ENCODE data around the gene CARHSP1. TPM values are rescaled to one million over a fixed set of nuclear protein-coding genes. Genes with fewer than 3 reads are reported as not detected.

Gene CARHSP1
- total RNA-seq, 1 experiment from 2014 or later = 79.7 TPM

GRCh38 chr16:8865145-8865882, 3.5 kb downstream of the CARHSP1 start:
- H3K4me1 ChIP-seq (ENCODE audit: control insufficient read depth in 1 of 2, insufficient read depth in 2 of 2, low read length in 2 of 2) = peaks cover 51 to 67% of the 10 kb centered on the region in 2 experiments
- ATAC-seq (no peak), DNase-seq (ENCODE audit: low read depth, low spot score) (no peak)
- H4K20me1 ChIP-seq (ENCODE audit: insufficient read depth) = no peaks in the 10 kb centered on the region; the same call in 1 of the 2 replicates
- TSS peak; percentile 11 for BruUV-seq (replicated peaks)
- intact Hi-C loops (cut with micrococcal nuclease) = no loop called here
- no peak overlapping the region; the same call in 1 of the 2 replicates for H3K4me2 ChIP-seq (ENCODE audit: low read length)
- ChIA-PET RAD21 (ENCODE audit: low non-redundant PET in 1 of 2, low total read pairs in 2 of 2, uncharacterized antibody in 2 of 2, unreplicated experiment in 2 of 2) (no interaction called here), CTCF (interaction anchor here (0.8 to 1.1 kb wide), 2 partner anchors 15 to 274 kb away, joined by 3 read pairs; no protein-coding TSS in a partner anchor), POLR2A (interaction anchor here (0.7 kb wide), 1 partner anchor 9 kb away, joined by 3 read pairs; no protein-coding TSS in a partner anchor)
- peak overlapping the region; percentile 45; the same call in 1 of the 2 replicates for H3K27ac ChIP-seq (ENCODE audit: low read depth, low read length)
- no peak overlapping the region for H2AFZ ChIP-seq (ENCODE audit: low read depth, low read length, poor library complexity, severe bottlenecking)
- H3K9me3 ChIP-seq (ENCODE audit: control insufficient read depth in 1 of 2, insufficient read depth in 1 of 2, low read depth in 1 of 2, low read length in 2 of 2) = no peaks in the 10 kb centered on the region
- H3K4me3 ChIP-seq (replicated peaks in 1 of 2; ENCODE audit: low read depth in 1 of 2, low read length in 2 of 2) = no peak overlapping the region
- no peaks in the 10 kb centered on the region for H3K27me3 ChIP-seq (ENCODE audit: insufficient read depth, low read length)
- peaks cover 74% of the 10 kb centered on the region for H3K79me2 ChIP-seq (ENCODE audit: insufficient read depth, low read length)
- H3K9me2 ChIP-seq (ENCODE audit: insufficient read depth) = no peaks in the 10 kb centered on the region
- H3K9ac ChIP-seq (ENCODE audit: low read length) = no peak overlapping the region
- no peaks in the 10 kb centered on the region for H3K36me3 ChIP-seq (ENCODE audit: control insufficient read depth in 1 of 2, insufficient read depth in 2 of 2, low read length in 2 of 2)
- TF ChIP-seq EZH2phosphoT487 (IDR thresholded peaks at IDR 0.05; ENCODE audit: borderline replicate concordance) = no peak
- TF ChIP-seq CBX3 (IDR thresholded peaks at IDR 0.05; ENCODE audit: low read depth) = no peak
- TF ChIP-seq MAX (IDR thresholded peaks at IDR 0.05) = no peak
- TF ChIP-seq SRF (IDR thresholded peaks at IDR 0.05; ENCODE audit: low read depth) = no peak
- no peak for TF ChIP-seq YY1 (IDR thresholded peaks at IDR 0.05; ENCODE audit: extremely low read depth, insufficient replicate concordance, low read depth, low read length)
- TF ChIP-seq ELF1 (IDR thresholded peaks at IDR 0.05; ENCODE audit: borderline replicate concordance, low read depth) = no peak
- no peak for TF ChIP-seq JUND (IDR thresholded peaks at IDR 0.05)

- ATAC-seq = no peak
- DNase-seq (ENCODE audit: low read depth, low spot score) = no peak
- peak overlapping the region; percentile 45 for H3K27ac ChIP-seq (ENCODE audit: low read depth, low read length)
- ChIA-PET POLR2A (interaction anchor here (0.7 to 1.2 kb wide), 2 partner anchors 9 to 227 kb away, joined by 3 read pairs; partner anchors contain the start of gene HAPSTR1), RAD21 (ENCODE audit: low non-redundant PET in 1 of 2, low total read pairs in 2 of 2, uncharacterized antibody in 2 of 2, unreplicated experiment in 2 of 2) (no interaction called here), CTCF (interaction anchor here (0.8 to 1.2 kb wide), 3 partner anchors 16 to 274 kb away, joined by 3 to 6 read pairs (median 3); no protein-coding TSS in a partner anchor)
- H2AFZ ChIP-seq (ENCODE audit: low read depth, low read length, poor library complexity, severe bottlenecking) = no peak overlapping the region
- no peaks in the 10 kb centered on the region for H3K36me3 ChIP-seq (ENCODE audit: control insufficient read depth in 1 of 2, insufficient read depth in 2 of 2, low read length in 2 of 2)
- H3K27me3 ChIP-seq (ENCODE audit: insufficient read depth, low read length) = no peaks in the 10 kb centered on the region
- no peak overlapping the region for H3K4me3 ChIP-seq (replicated peaks in 1 of 2; ENCODE audit: low read depth in 1 of 2, low read length in 2 of 2)
- no TSS peak for BruUV-seq (replicated peaks)
- no peaks in the 10 kb centered on the region for H3K9me2 ChIP-seq (ENCODE audit: insufficient read depth)
- H3K4me1 ChIP-seq (ENCODE audit: control insufficient read depth in 1 of 2, insufficient read depth in 2 of 2, low read length in 2 of 2) = peaks cover 44 to 59% of the 10 kb centered on the region in 2 experiments
- no peak overlapping the region for H3K9ac ChIP-seq (ENCODE audit: low read length)
- H3K79me2 ChIP-seq (ENCODE audit: insufficient read depth, low read length) = peaks cover 81% of the 10 kb centered on the region
- H3K4me2 ChIP-seq (ENCODE audit: low read length) = peak overlapping the region; percentile 54
- H3K9me3 ChIP-seq (ENCODE audit: control insufficient read depth in 1 of 2, insufficient read depth in 1 of 2, low read depth in 1 of 2, low read length in 2 of 2) = no peaks in the 10 kb centered on the region
- H4K20me1 ChIP-seq (ENCODE audit: insufficient read depth) = no peaks in the 10 kb centered on the region; the same call in 1 of the 2 replicates
- intact Hi-C loops (cut with micrococcal nuclease) = no loop called here
- TF ChIP-seq FOSL1 (IDR thresholded peaks at IDR 0.05; ENCODE audit: low read depth) (no peak), SRF (IDR thresholded peaks at IDR 0.05; ENCODE audit: low read depth) (no peak), ZBTB33 (IDR thresholded peaks at IDR 0.05; ENCODE audit: extremely low read depth, insufficient replicate concordance, low read length) (no peak), RAD21 (IDR thresholded peaks at IDR 0.05; ENCODE audit: low read depth) (no peak), SIN3A (IDR thresholded peaks at IDR 0.05; ENCODE audit: low read depth) (no peak), EZH2phosphoT487 (IDR thresholded peaks at IDR 0.05; ENCODE audit: borderline replicate concordance) (no peak), EGR1 (IDR thresholded peaks at IDR 0.05; ENCODE audit: low read depth) (no peak)
Measured at GRCh38 chr16:8864480-8865110, 4.2 kb downstream of the CARHSP1 start.
